OCI-LY7 (cell line): ENCODE results near the gene RCSD1. TPM values are rescaled to one million over a fixed set of nuclear protein-coding genes. Genes with fewer than 3 reads are reported as not detected.

Experiments
- BruUV-seq: library from RNA; stranded (reverse); fragments of 400-500 nt; replicated peaks from 2 replicates; lab custom pipeline; 2021; lab: Mats Ljungman, UMichigan
- CTCF ChIA-PET: fragments of 300-600 bp; sonication (Branson Sonifier 250); formaldehyde crosslinking; loops from one replicate; lab custom pipeline; 2022; ENCODE audit warnings: antibody characterized with exemption; ENCODE audit not compliant: unreplicated experiment; lab: Charles Lee
- POLR2A ChIA-PET: fragments of 300-600 bp; sonication (Branson Sonifier 250); formaldehyde crosslinking; loops from one replicate; lab custom pipeline; 2022; ENCODE audit warnings: antibody characterized with exemption; lab: Charles Lee
- DNase-seq: peaks from one replicate; pipeline ENCODE4 v3.0.0-alpha.2; 2015; ENCODE audit warnings: low spot score
- H2AFZ ChIP-seq: fragments of 200-600 bp; sonication (generic), shearing (Covaris generic); 2 replicates; pipeline ENCODE4 v1.6.1; 2014; ENCODE audit warnings: mild to moderate bottlenecking, antibody characterized with exemption, low read length, moderate library complexity
- H3K27ac ChIP-seq: fragments of 200-600 bp; sonication (generic); 2 replicates; pipeline ENCODE4 v1.5.1; 2014; ENCODE audit warnings: mixed run types, low read depth, mild to moderate bottlenecking, moderate library complexity, low read length, inconsistent platforms; ENCODE audit not compliant: poor library complexity, severe bottlenecking
- H3K36me3 ChIP-seq: fragments of 200-600 bp; sonication (generic); 2 replicates; pipeline ENCODE4 v1.6.1; 2014; ENCODE audit warnings: mild to moderate bottlenecking, antibody characterized with exemption, low read length, moderate library complexity, mixed read lengths; ENCODE audit not compliant: insufficient read depth
- H3K4me1 ChIP-seq: fragments of 200-600 bp; sonication (generic); 2 replicates; pipeline ENCODE4 v1.5.1; 2014; ENCODE audit warnings: mild to moderate bottlenecking, low read length; ENCODE audit not compliant: insufficient read depth, poor library complexity, severe bottlenecking
- H3K4me2 ChIP-seq: fragments of 200-600 bp; sonication (generic); 2 replicates; pipeline ENCODE4 v1.6.1; 2014; ENCODE audit warnings: mild to moderate bottlenecking, low read length
- H3K4me3 ChIP-seq: fragments of 200-600 bp; sonication (generic); 2 replicates; pipeline ENCODE4 v1.5.1; 2014; ENCODE audit warnings: mild to moderate bottlenecking, low read depth, low read length; ENCODE audit not compliant: poor library complexity, severe bottlenecking
- H3K79me2 ChIP-seq: fragments of 200-600 bp; sonication (generic); 2 replicates; pipeline ENCODE4 v1.6.1; 2016; ENCODE audit warnings: low read depth, mild to moderate bottlenecking, low read length, moderate library complexity, mixed read lengths; ENCODE audit not compliant: insufficient read depth
- H3K9me2 ChIP-seq: fragments of 200-600 bp; sonication (generic); 2 replicates; pipeline ENCODE4 v1.6.1; 2016; ENCODE audit warnings: mild to moderate bottlenecking, low read length, mixed read lengths; ENCODE audit not compliant: insufficient read depth
- H3K9me3 ChIP-seq: fragments of 200-600 bp; sonication (generic); 2 replicates; pipeline ENCODE4 v1.6.1; 2014; ENCODE audit warnings: mild to moderate bottlenecking, mixed run types, low read length, mixed read lengths
- H4K20me1 ChIP-seq: fragments of 200-600 bp; sonication (generic); 2 replicates; pipeline ENCODE4 v1.6.1; 2014; ENCODE audit warnings: mild to moderate bottlenecking, antibody characterized with exemption, low read length, moderate library complexity, mixed read lengths; ENCODE audit not compliant: insufficient read depth
- CTCF ChIP-seq: fragments of 200-600 bp; sonication (generic); conservative IDR thresholded peaks from 2 replicates; pipeline ENCODE4 v1.5.1; 2014; ENCODE audit warnings: mild to moderate bottlenecking, antibody characterized with exemption, low read length, moderate library complexity, mixed read lengths
- EZH2phosphoT487 ChIP-seq: fragments of 200-600 bp; sonication (generic); IDR thresholded peaks from 2 replicates; pipeline ENCODE4 v1.6.1; 2018; ENCODE audit warnings: low read depth, borderline replicate concordance, mild to moderate bottlenecking, mixed run types, antibody characterized with exemption, low read length, moderate library complexity, mixed read lengths
- intact Hi-C: fragments of 100-400 bp; cut with micrococcal nuclease; formaldehyde crosslinking; loops from one replicate; pipeline ENCODE4 v1.10.0; 2022; ENCODE audit not compliant: unreplicated experiment
- total RNA-seq, 2 experiments: library from RNA; depleted of rRNA in 1 of 2; stranded (reverse); fragments of >200 nt in 1 of 2; shearing (Covaris generic) in 1 of 2; gene quantifications; 2 replicates each; pipeline ENCODE4 v1.2.3, GENCODE V29; 2014 to 2022

RCSD1 gene
- total RNA-seq, 2 experiments from 2014 or later: 161 to 164 TPM

- ChIA-PET POLR2A (interaction anchor here (0.5 to 1.8 kb wide), 16 partner anchors 9 to 304 kb away, joined by 3 to 10 read pairs (median 4); partner anchors contain the start of gene MPZL1), CTCF (interaction anchor here (1.1 to 1.8 kb wide), 2 partner anchors 12 to 36 kb away, joined by 3 to 4 read pairs; no protein-coding TSS in a partner anchor)
- Histone ChIP-seq H3K79me2 (peaks cover 63% of the 10 kb centered on the region), H3K4me2 (peak overlapping the region; percentile 80), H4K20me1 (peaks cover 3% of the 10 kb centered on the region; the same call in 1 of the 2 replicates), H3K4me1 (peaks cover 91% of the 10 kb centered on the region), H2AFZ (peak overlapping the region; percentile 38; the same call in 1 of the 2 replicates), H3K27ac (peak overlapping the region; percentile 85), H3K4me3 (peak overlapping the region; percentile 57), H3K9me2 (no peaks in the 10 kb centered on the region), H3K36me3 (0 out of 2 replicates have a peak, but pooled peaks cover under 1% of the 10 kb centered on the region), H3K9me3 (no peaks in the 10 kb centered on the region)
- intact Hi-C loops: loop anchor here (2.0 kb wide), 1 partner anchor 30 kb away; no protein-coding TSS in a partner anchor
- BruUV-seq: TSS peak; percentile 75
- TF ChIP-seq CTCF (no peak), EZH2phosphoT487 (no peak)
- no peak for DNase-seq
Measured at GRCh38 chr1:167752219-167752985, 122.4 kb downstream of the RCSD1 start.

- peaks cover 61% of the 10 kb centered on the region for H3K4me1 ChIP-seq
- DNase-seq: no peak
- no peak overlapping the region for H2AFZ ChIP-seq
- TF ChIP-seq EZH2phosphoT487: no peak
- no peak for TF ChIP-seq CTCF
- peaks cover 57% of the 10 kb centered on the region for H3K79me2 ChIP-seq
- H4K20me1 ChIP-seq: peaks cover 3% of the 10 kb centered on the region; the same call in 1 of the 2 replicates
- H3K36me3 ChIP-seq: no peaks in the 10 kb centered on the region; the same call in 1 of the 2 replicates
- H3K9me3 ChIP-seq: no peaks in the 10 kb centered on the region
- ChIA-PET CTCF (no interaction called here), POLR2A (interaction anchor here (0.7 kb wide), 2 partner anchors 34 to 136 kb away, joined by 5 to 8 read pairs; no protein-coding TSS in a partner anchor)
- no peak overlapping the region for H3K27ac ChIP-seq
- H3K4me2 ChIP-seq: no peak overlapping the region
- intact Hi-C loops: no loop called here
- no peak overlapping the region for H3K4me3 ChIP-seq
- no TSS peak for BruUV-seq
- no peaks in the 10 kb centered on the region for H3K9me2 ChIP-seq
Measured at GRCh38 chr1:167755654-167756053, 125.6 kb downstream of the RCSD1 start.

Other genes with a start within 250 kb of the RCSD1 start
- gene CD247, start 111.7 kb upstream of the RCSD1 start, total RNA-seq (2014; rRNA removed; shearing (Covaris generic)): 1.6 and 2.3 TPM in 2 replicates
- 1.2 and 2.2 TPM in 2 replicates for gene CD247, start 111.7 kb upstream of the RCSD1 start, total RNA-seq (2022)
- gene CREG1, start 76.5 kb upstream of the RCSD1 start, total RNA-seq (2014; rRNA removed; shearing (Covaris generic)): 36.0 and 52.2 TPM in 2 replicates
- gene CREG1, start 76.5 kb upstream of the RCSD1 start, total RNA-seq (2022): 40.4 and 45.9 TPM in 2 replicates
- gene MPZL1, start 91.8 kb downstream of the RCSD1 start, total RNA-seq (2014; rRNA removed; shearing (Covaris generic)): 36.2 and 48.9 TPM in 2 replicates
- gene MPZL1, start 91.8 kb downstream of the RCSD1 start, total RNA-seq (2022): 54.8 and 61.9 TPM in 2 replicates